Activated T-helper 2 cell treated with anti-CD3 and anti-CD28 coated beads, Interferon-gamma antibody, Interleukin-2, Interleukin-4, amounts not matched to agents 10 μg/mL and 5 μg/mL and 100 μg/mL, durations not matched to agents 14 hours and 24 hours and 36 hours (primary cell): ENCODE measurements around the gene PEA15. TPM values are rescaled to one million over a fixed set of nuclear protein-coding genes. Genes with fewer than 3 reads are reported as not detected.

Experiments used
- DNase-seq: peaks from one replicate; pipeline ENCODE4 v3.0.0; 2021; ENCODE audit warnings: low spot score
- H3K27ac Mint-ChIP-seq: one replicate; pipeline ENCODE4 v1.8.0; 2021; ENCODE audit warnings: mixed read lengths
- H3K27me3 Mint-ChIP-seq: one replicate; pipeline ENCODE4 v1.8.0; 2021; ENCODE audit warnings: low read depth, mixed read lengths
- H3K36me3 Mint-ChIP-seq: one replicate; pipeline ENCODE4 v1.8.0; 2021; ENCODE audit warnings: low read depth, mixed read lengths
- H3K4me1 Mint-ChIP-seq: one replicate; pipeline ENCODE4 v1.8.0; 2021; ENCODE audit warnings: low read depth, mixed read lengths
- H3K4me3 Mint-ChIP-seq: one replicate; pipeline ENCODE4 v1.8.0; 2021; ENCODE audit warnings: low read depth, mild to moderate bottlenecking, moderate library complexity, mixed read lengths
- H3K9me3 Mint-ChIP-seq: one replicate; pipeline ENCODE4 v1.8.0; 2021; ENCODE audit warnings: mixed read lengths
- intact Hi-C: fragments of 100-400 bp; cut with micrococcal nuclease; formaldehyde crosslinking; loops from one replicate; pipeline ENCODE4 v1.15.1; 2023
- total RNA-seq: library from RNA; stranded (reverse); gene quantifications from 2 replicates; pipeline ENCODE4 v1.2.3, GENCODE V29; 2022

Gene PEA15
- total RNA-seq, 1 donor from 2014 or later, result 61.7 TPM

GRCh38 chr1:160238408-160238807 is 33.2 kb downstream of the PEA15 start:
- Mint-ChIP-seq H3K9me3 (no peaks in the 10 kb centered on the region), H3K36me3 (peaks cover 67% of the 10 kb centered on the region), H3K4me3 (no peak overlapping the region), H3K27me3 (no peaks in the 10 kb centered on the region), H3K4me1 (peaks cover 16% of the 10 kb centered on the region), H3K27ac (no peak overlapping the region)
- intact Hi-C loops, result no loop called here
- no peak for DNase-seq

- intact Hi-C loops, result no loop called here
- Mint-ChIP-seq H3K27ac (no peak overlapping the region), H3K4me3 (no peak overlapping the region)
Observed at GRCh38 chr1:160239582-160240299, 34.6 kb downstream of the PEA15 start.

GRCh38 chr1:160243767-160244166 is 38.6 kb downstream of the PEA15 start:
- Mint-ChIP-seq H3K27me3 (no peaks in the 10 kb centered on the region), H3K36me3 (peaks cover 38% of the 10 kb centered on the region), H3K4me3 (no peak overlapping the region), H3K9me3 (no peaks in the 10 kb centered on the region), H3K27ac (no peak overlapping the region), H3K4me1 (peaks cover 4% of the 10 kb centered on the region)
- intact Hi-C loops, result no loop called here
- DNase-seq, result no peak

More at GRCh38 chr1:160239582-160240299, 34.6 kb downstream of the PEA15 start:
- Mint-ChIP-seq H3K36me3 (peaks cover 64% of the 10 kb centered on the region), H3K4me1 (peaks cover 9% of the 10 kb centered on the region), H3K9me3 (no peaks in the 10 kb centered on the region), H3K27me3 (no peaks in the 10 kb centered on the region)
- DNase-seq, result no peak

- intact Hi-C loops, result no loop called here
- Mint-ChIP-seq H3K36me3 (peaks cover 33% of the 10 kb centered on the region), H3K4me3 (no peak overlapping the region), H3K27me3 (no peaks in the 10 kb centered on the region), H3K9me3 (no peaks in the 10 kb centered on the region), H3K4me1 (peaks cover 4% of the 10 kb centered on the region), H3K27ac (no peak overlapping the region)
- no peak for DNase-seq
Observed at GRCh38 chr1:160244209-160244608, 39.0 kb downstream of the PEA15 start.

- no peak for DNase-seq
- Mint-ChIP-seq H3K4me3 (no peak overlapping the region), H3K4me1 (peaks cover 4% of the 10 kb centered on the region), H3K9me3 (no peaks in the 10 kb centered on the region), H3K27me3 (no peaks in the 10 kb centered on the region), H3K36me3 (peaks cover 22% of the 10 kb centered on the region), H3K27ac (no peak overlapping the region)
- intact Hi-C loops, result no loop called here
Observed at GRCh38 chr1:160245434-160245833, 40.2 kb downstream of the PEA15 start.

GRCh38 chr1:160247053-160247452 is 41.9 kb downstream of the PEA15 start:
- intact Hi-C loops, result no loop called here
- H3K4me1 Mint-ChIP-seq, result peaks cover 10% of the 10 kb centered on the region
- DNase-seq, result no peak
- no peaks in the 10 kb centered on the region for H3K9me3 Mint-ChIP-seq
- H3K27ac Mint-ChIP-seq, result no peak overlapping the region
- no peaks in the 10 kb centered on the region for H3K27me3 Mint-ChIP-seq
- H3K4me3 Mint-ChIP-seq, result no peak overlapping the region
- H3K36me3 Mint-ChIP-seq, result peaks cover 26% of the 10 kb centered on the region

GRCh38 chr1:160251011-160251410 is 45.8 kb downstream of the PEA15 start:
- no peak for DNase-seq
- intact Hi-C loops, result loop anchor here (5.0 kb wide), 1 partner anchor 41 kb away; no protein-coding TSS in a partner anchor
- Mint-ChIP-seq H3K9me3 (no peaks in the 10 kb centered on the region), H3K27me3 (no peaks in the 10 kb centered on the region), H3K36me3 (peaks cover 32% of the 10 kb centered on the region), H3K27ac (no peak overlapping the region), H3K4me3 (no peak overlapping the region), H3K4me1 (peaks cover 14% of the 10 kb centered on the region)

- H3K4me3 Mint-ChIP-seq, result no peak overlapping the region
- H3K4me1 Mint-ChIP-seq, result peaks cover 17% of the 10 kb centered on the region
- H3K36me3 Mint-ChIP-seq, result peaks cover 32% of the 10 kb centered on the region
- DNase-seq, result peak; percentile 22
- H3K9me3 Mint-ChIP-seq, result no peaks in the 10 kb centered on the region
- intact Hi-C loops, result loop anchor here (1.0 to 5.0 kb wide), 4 partner anchors 40 to 167 kb away; no protein-coding TSS in a partner anchor
- no peaks in the 10 kb centered on the region for H3K27me3 Mint-ChIP-seq
- H3K27ac Mint-ChIP-seq, result no peak overlapping the region
Observed at GRCh38 chr1:160251687-160252526, 46.7 kb downstream of the PEA15 start.

GRCh38 chr1:160255781-160256300 is 50.7 kb downstream of the PEA15 start:
- no peak overlapping the region for H3K27ac Mint-ChIP-seq
- H3K9me3 Mint-ChIP-seq, result no peaks in the 10 kb centered on the region
- intact Hi-C loops, result no loop called here

GRCh38 chr1:160256396-160257046 is 51.3 kb downstream of the PEA15 start:
- H3K9me3 Mint-ChIP-seq, result no peaks in the 10 kb centered on the region
- no peak overlapping the region for H3K27ac Mint-ChIP-seq
- intact Hi-C loops, result no loop called here
- peaks cover 55% of the 10 kb centered on the region for H3K36me3 Mint-ChIP-seq
- DNase-seq, result no peak
- H3K4me3 Mint-ChIP-seq, result no peak overlapping the region
- peaks cover 39% of the 10 kb centered on the region for H3K4me1 Mint-ChIP-seq
- H3K27me3 Mint-ChIP-seq, result no peaks in the 10 kb centered on the region

More at GRCh38 chr1:160255781-160256300, 50.7 kb downstream of the PEA15 start:
- no peak for DNase-seq
- no peaks in the 10 kb centered on the region for H3K27me3 Mint-ChIP-seq
- H3K4me1 Mint-ChIP-seq, result peaks cover 38% of the 10 kb centered on the region
- no peak overlapping the region for H3K4me3 Mint-ChIP-seq
- H3K36me3 Mint-ChIP-seq, result peaks cover 55% of the 10 kb centered on the region

GRCh38 chr1:160257411-160258015 is 52.3 kb downstream of the PEA15 start:
- H3K4me3 Mint-ChIP-seq, result no peak overlapping the region
- no peak for DNase-seq
- intact Hi-C loops, result no loop called here
- no peaks in the 10 kb centered on the region for H3K9me3 Mint-ChIP-seq
- H3K27me3 Mint-ChIP-seq, result no peaks in the 10 kb centered on the region
- no peak overlapping the region for H3K27ac Mint-ChIP-seq
- peaks cover 50% of the 10 kb centered on the region for H3K36me3 Mint-ChIP-seq
- H3K4me1 Mint-ChIP-seq, result peaks cover 33% of the 10 kb centered on the region

GRCh38 chr1:160258177-160258798 is 53.1 kb downstream of the PEA15 start:
- no peaks in the 10 kb centered on the region for H3K9me3 Mint-ChIP-seq
- peak overlapping the region; percentile 68 for H3K27ac Mint-ChIP-seq
- intact Hi-C loops, result no loop called here
- H3K27me3 Mint-ChIP-seq, result no peaks in the 10 kb centered on the region
- H3K4me1 Mint-ChIP-seq, result peaks cover 32% of the 10 kb centered on the region
- peaks cover 45% of the 10 kb centered on the region for H3K36me3 Mint-ChIP-seq
- no peak overlapping the region for H3K4me3 Mint-ChIP-seq
- no peak for DNase-seq
